Glomerular endothelial cell (primary cell): ENCODE data around the gene HACD2. TPM values are rescaled to one million over a fixed set of nuclear protein-coding genes. Genes with fewer than 3 reads are reported as not detected.
"Not testable (repeated sequence)": the region's sequence is repeated elsewhere in the genome, so short reads cannot be mapped to it uniquely, and the experiment has no call there.

ENCODE experiments used
- DNase-seq: peaks from one replicate; pipeline ENCODE4 v3.0.0-alpha.2; 2011; ENCODE audit warnings: low read depth, low spot score; ENCODE audit errors: extremely low read depth
- total RNA-seq: library from RNA; depleted of rRNA; stranded (reverse); fragments of >200 nt; gene quantifications from 2 replicates; pipeline ENCODE4 v1.2.3, GENCODE V29; 2015

HACD2 gene
- total RNA-seq, 1 donor from 2014 or later, result 19.5 TPM

DNA sequence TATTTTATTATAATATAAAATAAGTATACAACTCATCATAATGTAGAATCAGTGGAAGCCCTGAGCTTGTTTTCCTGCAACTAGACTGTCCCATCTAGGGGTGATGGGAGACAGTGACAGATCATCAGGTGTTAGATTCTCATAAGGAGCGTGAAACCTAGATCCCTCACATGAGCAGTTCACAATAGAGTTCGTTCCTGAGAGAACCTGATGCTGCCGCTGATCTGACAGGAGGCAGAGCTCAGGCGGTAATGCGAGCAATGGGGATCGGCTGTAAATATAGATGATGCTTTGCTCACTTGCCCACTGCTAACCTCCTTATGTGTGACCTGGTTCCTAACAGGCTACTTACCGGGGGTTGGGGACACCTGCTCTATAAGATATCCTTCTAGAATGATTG lies 26.8 kb upstream of the HACD2 start:
- DNase-seq, result not testable (repeated sequence)

DNA sequence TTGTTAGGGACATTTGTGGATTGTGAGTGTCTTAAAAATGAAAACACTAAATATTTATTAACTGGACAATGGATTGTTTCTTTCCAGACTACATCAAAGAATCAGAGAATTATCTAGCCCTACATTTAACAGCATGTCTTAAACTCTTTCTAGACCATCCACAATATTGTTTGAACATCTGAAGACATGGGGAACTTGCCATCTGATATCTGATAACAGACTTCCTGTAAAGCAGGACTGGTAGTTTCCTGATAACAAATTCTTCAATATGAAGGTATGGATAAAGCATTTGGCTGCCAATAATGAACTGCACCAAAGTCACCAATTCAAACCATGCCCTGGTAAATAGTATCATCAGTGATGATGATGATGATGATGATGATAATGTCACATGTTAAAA lies 26.2 kb upstream of the HACD2 start:
- DNase-seq, result no peak

DNA sequence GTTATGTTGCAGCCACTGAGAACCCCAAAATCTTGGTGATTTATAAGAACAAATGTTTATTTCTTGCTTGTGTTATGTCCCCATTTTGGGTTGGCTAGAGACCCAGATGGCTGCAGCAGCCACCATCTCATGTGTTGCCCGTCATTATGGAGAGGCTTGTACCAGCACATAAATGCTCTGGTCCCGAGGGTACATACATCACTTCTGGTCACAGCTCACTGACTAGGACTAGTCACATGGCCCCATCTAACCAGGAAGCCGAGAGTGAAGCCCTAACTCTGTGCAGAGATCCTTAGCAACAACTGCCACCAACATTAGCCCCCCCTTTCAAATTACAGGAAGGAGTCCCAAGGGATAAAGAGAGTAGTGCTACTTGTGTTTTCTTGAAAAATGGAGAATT lies 25.5 kb upstream of the HACD2 start:
- no peak for DNase-seq

DNA sequence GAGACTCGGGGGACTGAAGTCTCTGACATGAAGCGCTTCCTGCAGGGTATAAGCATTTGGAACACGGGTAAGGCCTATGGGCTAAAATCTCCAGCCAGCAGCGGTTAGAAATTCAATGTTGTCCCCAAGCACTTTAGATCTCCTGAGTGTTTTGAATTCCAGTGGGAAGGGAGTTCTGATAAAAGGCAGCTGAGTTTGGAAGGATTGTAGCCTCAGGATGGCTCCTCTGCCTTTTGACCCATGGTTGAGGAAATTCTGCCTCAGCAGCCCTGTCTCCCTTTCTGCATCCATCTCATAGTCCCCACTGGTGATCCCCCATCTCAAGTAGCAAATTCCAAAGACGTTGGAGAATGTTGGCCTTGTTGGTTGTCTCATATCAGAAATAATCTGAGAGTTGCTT lies 24.2 kb upstream of the HACD2 start:
- no peak for DNase-seq

DNA sequence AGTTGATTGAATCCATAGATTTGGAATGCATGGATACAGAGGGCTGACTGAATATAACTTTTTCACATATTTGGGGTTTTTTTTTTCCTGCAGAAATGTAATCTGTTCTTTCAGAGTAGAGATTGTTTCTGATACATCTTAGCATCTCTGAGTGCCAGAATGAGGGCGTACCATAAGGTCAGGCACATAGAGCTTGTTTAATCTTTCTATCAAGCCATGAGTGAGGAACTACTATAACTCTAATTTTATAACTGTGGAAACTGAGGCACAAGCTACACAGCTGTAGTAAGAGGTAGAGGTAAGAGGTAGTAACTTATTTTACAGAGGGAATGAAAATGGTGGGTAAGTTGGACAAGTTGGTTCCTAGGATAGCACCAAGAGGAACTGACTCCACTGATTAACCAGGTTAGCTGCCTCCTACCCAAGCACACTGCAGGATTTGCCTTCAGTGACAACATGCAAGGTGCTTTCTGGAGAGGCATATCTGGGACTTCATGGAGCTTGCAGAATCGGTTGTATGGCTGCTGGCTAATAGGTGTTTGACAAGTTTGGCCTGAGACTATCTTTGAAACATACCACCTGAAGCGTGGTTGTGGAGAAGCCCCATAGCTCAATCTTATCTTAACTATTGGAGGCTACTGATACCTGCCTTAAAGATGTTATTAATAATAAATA lies 23.5 kb upstream of the HACD2 start:
- no peak for DNase-seq

DNA sequence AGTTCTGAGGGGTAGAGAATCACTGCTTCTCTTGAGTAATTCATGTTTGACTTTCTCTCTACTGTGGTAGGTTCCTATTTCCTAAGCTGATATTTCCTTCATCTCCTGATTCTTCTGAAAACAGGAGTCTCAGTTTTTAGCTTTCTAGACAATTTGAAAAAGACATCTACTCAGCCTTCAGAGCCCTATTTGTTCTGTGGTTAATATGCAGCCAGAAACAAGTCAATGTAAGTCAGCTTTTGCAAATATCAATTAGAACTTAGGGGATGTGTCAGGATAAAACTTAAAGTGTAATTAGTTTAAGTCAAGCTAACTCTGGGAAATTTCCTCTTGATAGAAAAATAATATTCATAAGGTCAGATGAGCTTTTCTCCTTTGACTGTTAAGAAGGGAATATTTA lies 21.7 kb upstream of the HACD2 start:
- no peak for DNase-seq

DNA sequence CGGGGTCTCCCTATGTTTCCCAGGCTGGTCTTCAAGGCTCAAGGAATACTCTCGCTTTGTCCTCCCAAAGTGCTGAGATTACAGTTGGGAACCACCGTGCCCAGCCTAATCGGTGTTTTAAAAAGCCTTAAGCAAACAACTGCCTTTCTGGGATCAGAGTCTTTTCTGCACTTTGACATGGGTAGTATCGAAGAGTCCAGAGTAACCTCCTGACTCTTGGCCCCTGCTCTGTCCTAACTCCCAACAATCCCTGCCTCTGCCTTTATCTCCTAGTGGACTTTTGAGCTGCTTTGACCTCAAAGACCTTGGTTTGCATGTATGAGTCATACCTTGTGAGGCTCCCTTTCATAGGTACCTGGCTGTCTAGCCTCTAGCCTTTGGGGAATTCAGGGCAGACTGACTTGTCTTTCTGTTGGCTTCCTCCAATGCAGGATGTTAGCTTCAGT lies 21.0 kb upstream of the HACD2 start:
- no peak for DNase-seq

DNA sequence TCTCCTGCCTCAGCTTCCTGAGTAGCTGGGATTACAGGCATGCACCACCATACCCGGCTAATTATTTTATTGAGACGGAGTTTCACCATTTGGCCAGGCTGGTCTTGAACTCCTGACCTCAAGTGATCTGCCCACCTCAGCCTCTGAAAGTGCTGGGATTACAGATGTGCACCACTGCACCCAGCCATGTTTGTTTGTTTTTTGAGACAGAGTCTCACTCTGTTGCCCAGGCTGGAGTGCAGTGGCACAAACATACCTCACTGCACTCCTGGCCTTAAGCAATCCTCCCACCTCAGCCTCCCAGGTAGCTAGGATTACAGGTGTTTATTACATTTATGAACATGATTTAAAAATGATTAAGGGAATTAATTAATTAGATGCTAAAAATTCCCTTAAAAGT lies 18.3 kb upstream of the HACD2 start:
- not testable (repeated sequence) for DNase-seq

DNA sequence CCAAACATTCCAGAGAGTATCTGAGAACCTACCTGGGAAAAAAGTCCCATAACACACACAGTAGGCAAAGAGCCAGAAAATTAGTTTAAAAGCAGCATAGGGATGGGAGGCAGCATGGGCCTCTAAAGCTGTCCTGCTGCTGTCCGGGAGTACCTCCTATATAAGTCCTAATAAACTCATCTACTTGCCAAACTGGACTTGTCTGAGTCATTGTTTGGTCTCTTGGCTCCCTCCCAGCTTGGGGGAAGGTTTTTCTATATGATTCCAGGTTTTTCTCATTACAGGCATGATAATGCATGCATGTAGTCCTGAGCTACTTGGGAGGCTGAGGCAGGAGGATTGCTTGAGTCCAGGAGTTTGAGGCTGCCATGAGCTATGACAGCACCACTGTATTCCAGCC lies 17.5 kb upstream of the HACD2 start:
- no peak for DNase-seq

DNA sequence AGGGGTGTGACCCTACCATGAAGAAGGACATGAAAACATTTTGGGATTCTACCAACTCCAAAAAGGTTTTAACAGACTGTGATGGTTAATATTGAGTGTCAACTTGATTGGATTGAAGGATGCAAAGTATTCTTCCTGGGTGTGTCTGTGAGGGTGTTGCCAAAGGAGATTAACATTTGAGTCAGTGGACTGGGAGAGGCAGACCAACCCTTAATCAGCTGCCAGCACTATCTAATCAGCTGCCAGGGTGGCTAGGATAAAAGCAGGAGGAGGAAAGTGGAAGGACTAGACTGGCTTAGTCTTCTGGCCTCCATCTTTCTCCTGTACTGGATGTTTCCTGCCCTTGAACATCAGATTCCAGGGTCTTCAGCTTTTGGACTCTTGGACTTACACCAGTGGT lies 16.0 kb upstream of the HACD2 start:
- DNase-seq, result not testable (repeated sequence)

DNA sequence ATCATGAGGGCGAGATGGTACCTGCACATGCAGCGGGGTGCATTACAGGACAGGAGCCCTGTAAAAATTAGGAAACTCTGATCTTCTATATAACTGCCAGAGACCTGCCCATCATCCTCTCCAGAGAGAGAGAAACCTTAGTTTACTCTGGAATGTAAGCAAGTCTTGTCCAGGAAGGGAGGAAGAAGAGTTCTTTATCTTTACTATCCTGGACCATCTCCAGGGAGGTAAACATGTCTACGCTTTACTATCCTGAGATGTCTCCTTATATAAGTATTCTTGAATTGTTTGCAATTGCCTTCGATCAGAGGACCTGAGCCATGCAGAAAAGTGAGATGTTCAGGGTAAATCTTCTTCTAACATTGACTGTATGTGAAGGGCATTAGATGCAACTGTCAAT lies 12.7 kb upstream of the HACD2 start:
- no peak for DNase-seq

DNA sequence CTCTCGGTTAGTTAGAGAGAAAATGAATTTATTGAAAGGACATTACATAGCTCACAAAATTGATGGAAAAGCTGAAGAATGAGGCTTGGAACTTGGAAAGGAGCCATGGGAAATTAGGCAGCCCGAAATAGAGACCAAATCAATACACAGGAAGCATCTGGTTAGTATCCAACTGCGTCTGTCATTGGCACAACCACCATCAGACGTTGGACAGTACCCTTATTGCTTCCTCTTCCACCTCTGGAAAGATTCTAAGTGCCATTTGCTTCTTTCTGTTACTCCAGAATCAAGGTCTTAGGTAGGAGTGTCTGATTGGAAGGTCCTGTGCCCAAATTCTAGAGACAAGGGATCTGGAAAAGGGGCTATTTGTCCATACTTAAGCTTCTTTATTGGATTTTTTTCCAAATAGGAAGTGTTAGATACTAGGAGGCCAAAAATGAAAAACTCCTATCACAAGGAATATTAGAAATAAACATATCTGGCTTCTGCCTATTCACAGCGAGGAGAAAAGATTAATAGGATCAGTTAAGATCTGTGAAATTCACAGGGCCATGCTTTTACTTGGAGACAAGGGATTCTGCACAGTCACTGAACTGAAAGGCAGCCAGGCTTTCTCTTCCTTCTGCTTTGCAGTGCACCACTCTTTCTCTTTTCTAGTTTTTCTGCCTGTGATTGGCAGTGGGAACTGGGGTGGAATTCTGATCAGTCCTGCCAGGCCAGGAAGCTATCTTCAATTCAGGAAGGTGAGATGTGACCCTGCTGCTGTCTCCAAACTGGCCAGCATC lies 10.7 kb upstream of the HACD2 start:
- no peak for DNase-seq

DNA sequence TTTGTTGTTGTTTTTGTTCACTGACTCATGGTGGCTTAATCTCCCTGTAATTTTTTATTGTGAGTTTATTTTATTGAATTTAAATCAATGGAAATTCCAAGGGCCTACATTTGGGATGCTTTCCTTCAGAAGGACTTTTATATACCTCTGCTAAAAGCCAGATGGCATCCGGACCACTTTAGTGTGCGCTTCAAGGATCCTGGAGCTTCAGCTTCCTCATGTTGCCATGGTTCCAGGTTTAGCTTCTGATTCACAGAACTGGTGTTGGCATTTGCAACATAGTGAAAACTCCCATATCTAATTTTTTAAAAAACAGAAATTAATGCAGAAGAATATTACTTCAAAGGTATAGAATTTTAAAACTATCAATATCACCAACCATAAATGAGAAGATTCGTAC lies 8.5 kb upstream of the HACD2 start:
- DNase-seq, result no peak

DNA sequence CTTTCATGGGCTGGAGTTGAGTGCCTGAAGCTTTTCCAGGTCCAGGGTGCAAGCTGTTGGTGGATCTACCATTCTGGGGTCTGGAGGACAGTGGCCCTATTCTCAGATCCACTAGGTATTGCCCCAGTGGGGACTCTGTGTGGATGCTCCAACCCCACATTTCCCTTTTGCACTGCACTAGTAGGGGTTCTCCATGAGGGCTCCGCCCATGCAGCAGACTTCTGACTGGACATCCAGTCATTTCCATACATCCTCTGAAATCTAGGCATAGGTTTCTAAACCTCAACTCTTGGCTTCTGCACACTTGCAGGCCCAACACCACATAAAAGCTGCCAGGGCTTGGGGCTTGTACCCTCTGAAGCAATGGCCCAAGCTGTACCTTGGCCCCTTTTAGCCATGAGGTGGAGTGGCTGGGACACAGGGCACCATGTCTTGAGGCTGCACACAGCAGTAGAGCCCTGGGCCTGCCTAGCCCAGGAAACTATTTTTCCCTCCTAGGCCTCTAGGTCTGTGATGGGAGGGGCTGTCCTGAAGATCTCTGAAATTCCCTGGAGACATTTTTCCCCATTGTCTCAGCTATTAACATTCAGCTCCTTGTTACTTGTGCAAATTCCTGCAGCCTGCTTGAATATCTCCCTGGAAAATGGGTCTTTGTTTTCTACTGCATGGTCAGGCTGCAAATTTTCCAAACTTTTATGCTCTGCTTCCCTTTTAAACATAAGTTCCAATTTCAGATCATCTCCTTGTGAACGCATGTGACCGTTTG lies 6.0 kb upstream of the HACD2 start:
- DNase-seq, result no peak

DNA sequence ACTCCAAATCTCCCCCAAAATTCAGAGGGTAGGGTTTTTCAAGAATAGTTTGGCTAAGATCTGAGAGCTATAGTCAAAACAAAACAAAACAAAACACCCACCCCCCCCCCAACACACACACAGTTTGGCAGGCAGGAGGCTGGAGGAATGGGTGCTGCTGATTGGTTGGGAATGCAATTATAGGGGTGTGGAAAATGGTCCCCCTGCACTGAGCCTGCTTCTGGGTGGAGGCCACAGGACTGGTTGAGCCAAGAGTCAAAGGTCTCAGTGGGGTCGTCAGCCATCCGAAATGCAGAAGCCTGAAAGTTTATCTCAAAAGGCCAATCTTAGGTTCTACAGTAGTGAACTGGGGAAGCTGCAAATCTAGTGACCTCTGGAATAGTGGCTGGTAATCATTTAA lies 2.5 kb upstream of the HACD2 start:
- DNase-seq, result no peak

DNA sequence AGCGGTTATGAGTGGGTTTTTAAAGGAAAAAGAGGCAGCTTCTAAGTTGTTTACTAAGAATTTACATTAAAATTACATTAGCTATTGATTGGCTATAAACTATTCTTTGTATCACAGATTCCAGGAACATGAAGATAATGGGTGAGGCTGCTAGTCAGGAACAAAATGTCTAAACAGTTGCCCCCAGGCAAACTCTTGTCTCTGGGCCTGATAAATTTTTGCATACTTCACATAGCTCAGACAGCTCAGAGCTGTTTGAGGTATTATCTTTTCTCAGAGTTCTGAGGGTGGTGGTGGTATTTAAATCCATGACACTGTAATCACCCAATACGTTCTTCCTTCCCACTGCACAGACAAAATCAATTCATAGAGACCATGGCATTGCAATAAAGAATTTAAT lies 2.1 kb upstream of the HACD2 start:
- DNase-seq, result no peak

DNA sequence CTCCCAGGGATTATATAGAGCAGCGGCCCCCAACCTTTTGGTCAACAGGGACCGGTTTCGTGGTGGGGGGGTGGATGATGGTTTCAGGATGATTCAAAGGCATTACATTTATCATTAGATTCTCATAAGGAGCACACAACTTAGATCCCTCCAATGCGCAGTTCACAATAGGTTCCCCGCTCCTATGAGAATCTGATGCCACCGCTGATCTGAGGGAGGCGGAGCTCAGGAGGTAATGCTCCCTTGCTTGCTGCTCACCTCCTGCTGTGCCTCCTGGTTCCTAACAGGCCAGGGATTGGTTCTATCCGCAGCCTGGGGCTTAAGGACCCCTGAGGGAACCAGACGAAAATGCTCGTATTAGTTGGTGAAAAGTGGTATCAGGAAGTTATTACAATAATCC lies 1.3 kb upstream of the HACD2 start:
- no peak for DNase-seq

DNA sequence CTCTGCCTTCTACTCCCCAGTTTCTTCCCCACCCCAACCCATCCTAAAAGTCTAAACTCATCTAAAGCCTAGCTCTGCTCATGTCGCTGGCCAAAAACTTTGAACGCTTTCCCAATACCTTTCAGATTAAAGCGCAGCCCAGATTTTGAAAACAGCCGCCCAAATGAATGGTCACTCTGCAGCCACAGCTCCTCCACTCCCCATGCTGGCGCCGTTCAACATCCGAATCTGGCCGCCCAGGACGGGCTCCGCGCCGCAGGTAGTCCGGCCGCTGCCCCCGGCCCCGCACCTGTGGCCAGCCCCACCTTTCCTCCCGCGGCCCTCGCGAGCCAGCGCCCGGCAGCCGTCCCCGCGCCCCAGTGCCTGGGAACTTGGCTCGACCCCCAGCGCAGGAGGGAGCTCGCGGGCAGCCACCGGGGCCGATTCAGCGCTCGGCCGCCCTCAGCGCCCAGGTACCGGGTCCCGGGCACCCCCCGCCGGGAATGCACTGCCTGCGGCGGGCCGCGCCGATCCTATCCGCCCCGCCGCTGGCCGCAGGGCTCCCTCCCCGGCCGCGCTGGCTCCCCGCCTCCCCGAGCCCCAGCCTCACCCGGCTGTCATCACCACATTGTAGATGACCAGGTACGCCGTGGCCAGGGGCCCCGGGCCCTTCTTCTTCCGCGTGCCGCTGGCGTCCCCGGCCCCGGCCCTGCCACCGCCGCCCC lies 417 bp downstream of the HACD2 start:
- no peak for DNase-seq

DNA sequence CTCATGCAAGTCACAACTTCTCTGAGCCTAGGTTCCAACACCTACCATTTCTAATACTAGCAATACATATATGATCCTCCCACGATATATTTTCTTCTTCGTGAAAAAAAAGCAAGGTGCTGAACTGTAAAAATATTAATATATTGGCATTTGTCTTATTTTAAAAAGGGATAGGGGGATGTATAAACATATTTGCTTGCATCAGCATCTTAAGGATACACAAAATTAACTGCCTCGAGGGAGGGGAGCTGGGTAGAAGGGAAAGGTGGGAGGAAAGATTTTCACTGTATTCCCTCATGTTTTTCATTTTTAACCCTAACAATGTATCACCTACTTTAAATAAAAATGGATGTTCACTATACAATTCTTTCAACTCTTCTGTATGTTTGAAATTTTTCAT lies 1.3 kb downstream of the HACD2 start:
- DNase-seq, result no peak

DNA sequence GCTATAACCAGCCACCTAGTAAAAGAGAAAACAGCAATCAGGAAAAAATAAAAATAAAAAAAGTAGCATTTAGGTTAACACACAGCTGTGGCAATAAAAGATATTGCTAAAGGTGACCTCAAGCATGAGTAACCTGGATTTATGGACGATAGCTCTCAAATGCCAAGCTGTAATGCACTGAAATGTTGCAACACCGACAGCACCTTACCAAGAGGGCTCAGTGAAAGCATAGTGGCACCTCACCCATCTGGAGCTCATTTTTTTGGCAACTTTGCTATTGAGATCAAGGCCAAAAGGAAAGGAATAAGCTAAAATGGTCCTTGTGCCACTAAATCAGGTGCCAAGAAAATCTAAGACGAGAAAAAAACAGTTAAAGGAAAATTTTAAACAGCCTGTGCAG lies 2.5 kb downstream of the HACD2 start:
- no peak for DNase-seq

DNA sequence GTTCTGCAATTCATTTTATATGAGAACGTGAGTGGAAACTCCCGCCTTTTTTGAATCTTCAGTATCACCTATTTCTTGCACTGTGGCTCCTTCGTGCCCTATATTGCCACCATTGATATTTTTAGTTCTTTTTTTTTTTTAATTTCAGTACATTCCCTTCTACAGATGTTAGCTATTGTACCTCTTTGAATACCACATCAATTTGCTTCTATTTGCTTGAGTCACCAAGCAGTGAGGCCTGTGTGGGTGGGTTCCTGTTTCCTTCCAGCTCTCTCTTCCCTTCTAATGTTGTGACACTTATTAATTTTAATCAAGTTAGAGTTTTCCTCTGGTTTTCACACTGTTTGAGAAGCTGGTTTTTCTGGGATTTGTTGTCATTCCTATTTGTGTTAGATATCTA lies 8.7 kb downstream of the HACD2 start:
- no peak for DNase-seq
